ENCODE results near the gene CDT1. TPM values are rescaled to one million over a fixed set of nuclear protein-coding genes. Genes with fewer than 3 reads are reported as not detected.
A peak's percentile ranks its signal among the peaks of the same experiment; 100 is the strongest.

The CDT1 gene
- total and polyA plus RNA-seq, 4 donors, result 2.0 to 5.8 (median 3.3) TPM

- H3K27me3 ChIP-seq (ENCODE audit: control insufficient read depth in 3 of 3, insufficient read depth in 3 of 3, low read length in 2 of 3), result no peaks in the 10 kb centered on the region
- 94% methylated on average over 21 of the region's 21 CpGs for WGBS, 2 donors
- DNase-seq, result no peak
- H3K27ac ChIP-seq (ENCODE audit: low read depth in 1 of 2, low read length in 1 of 2), result no peak overlapping the region
- H3K4me3 ChIP-seq, result no peak overlapping the region
- ATAC-seq (ENCODE audit: insufficient read depth, low FRiP score), result no peak
- TF ChIP-seq, protein P1, sequence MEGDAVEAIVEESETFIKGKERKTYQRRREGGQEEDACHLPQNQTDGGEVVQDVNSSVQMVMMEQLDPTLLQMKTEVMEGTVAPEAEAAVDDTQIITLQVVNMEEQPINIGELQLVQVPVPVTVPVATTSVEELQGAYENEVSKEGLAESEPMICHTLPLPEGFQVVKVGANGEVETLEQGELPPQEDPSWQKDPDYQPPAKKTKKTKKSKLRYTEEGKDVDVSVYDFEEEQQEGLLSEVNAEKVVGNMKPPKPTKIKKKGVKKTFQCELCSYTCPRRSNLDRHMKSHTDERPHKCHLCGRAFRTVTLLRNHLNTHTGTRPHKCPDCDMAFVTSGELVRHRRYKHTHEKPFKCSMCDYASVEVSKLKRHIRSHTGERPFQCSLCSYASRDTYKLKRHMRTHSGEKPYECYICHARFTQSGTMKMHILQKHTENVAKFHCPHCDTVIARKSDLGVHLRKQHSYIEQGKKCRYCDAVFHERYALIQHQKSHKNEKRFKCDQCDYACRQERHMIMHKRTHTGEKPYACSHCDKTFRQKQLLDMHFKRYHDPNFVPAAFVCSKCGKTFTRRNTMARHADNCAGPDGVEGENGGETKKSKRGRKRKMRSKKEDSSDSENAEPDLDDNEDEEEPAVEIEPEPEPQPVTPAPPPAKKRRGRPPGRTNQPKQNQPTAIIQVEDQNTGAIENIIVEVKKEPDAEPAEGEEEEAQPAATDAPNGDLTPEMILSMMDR (IDR thresholded peaks at IDR 0.05; ENCODE audit: control extremely low read depth, extremely low read depth), result no peak
- no peaks in the 10 kb centered on the region for H3K9me3 ChIP-seq (ENCODE audit: control insufficient read depth in 4 of 4, insufficient read depth in 3 of 4, low read length in 3 of 4)
- H3K4me1 ChIP-seq (ENCODE audit: control insufficient read depth in 5 of 5, insufficient read depth in 5 of 5, low read length in 5 of 5), result peaks cover 0 to 31% (median 0%) of the 10 kb centered on the region in 5 donors
- H3K36me3 ChIP-seq (ENCODE audit: control insufficient read depth in 4 of 4, insufficient read depth in 4 of 4, low read length in 4 of 4), result peaks cover 0 to 43% (median 5%) of the 10 kb centered on the region in 4 donors
- no peak overlapping the region for H3K9ac ChIP-seq (ENCODE audit: insufficient read depth in 1 of 2, low read length in 2 of 2)
Observed at GRCh38 chr16:88827727-88828126, 24.1 kb downstream of the CDT1 start.

- TF ChIP-seq, protein P1 (IDR thresholded peaks at IDR 0.05; ENCODE audit: control extremely low read depth, extremely low read depth), result no peak
- no peak overlapping the region for H3K4me3 ChIP-seq
- 85 to 93% methylated on average over 16 to 24 of the region's 24 CpGs for WGBS, 2 donors
- peaks cover 0 to 31% (median 0%) of the 10 kb centered on the region in 5 donors for H3K4me1 ChIP-seq (ENCODE audit: control insufficient read depth in 5 of 5, insufficient read depth in 5 of 5, low read length in 5 of 5)
- no peak overlapping the region for H3K27ac ChIP-seq (ENCODE audit: low read depth in 1 of 2, low read length in 1 of 2)
- H3K27me3 ChIP-seq (ENCODE audit: control insufficient read depth in 3 of 3, insufficient read depth in 3 of 3, low read length in 2 of 3), result no peaks in the 10 kb centered on the region
- no peak overlapping the region for H3K9ac ChIP-seq (ENCODE audit: insufficient read depth in 1 of 2, low read length in 2 of 2)
- H3K36me3 ChIP-seq (ENCODE audit: control insufficient read depth in 4 of 4, insufficient read depth in 4 of 4, low read length in 4 of 4), result peaks cover 0 to 41% (median 5%) of the 10 kb centered on the region in 4 donors
- ATAC-seq (ENCODE audit: insufficient read depth, low FRiP score), result no peak
- no peak for DNase-seq
- H3K9me3 ChIP-seq (ENCODE audit: control insufficient read depth in 4 of 4, insufficient read depth in 3 of 4, low read length in 3 of 4), result no peaks in the 10 kb centered on the region
Observed at GRCh38 chr16:88828711-88829110, 25.1 kb downstream of the CDT1 start.

DNA sequence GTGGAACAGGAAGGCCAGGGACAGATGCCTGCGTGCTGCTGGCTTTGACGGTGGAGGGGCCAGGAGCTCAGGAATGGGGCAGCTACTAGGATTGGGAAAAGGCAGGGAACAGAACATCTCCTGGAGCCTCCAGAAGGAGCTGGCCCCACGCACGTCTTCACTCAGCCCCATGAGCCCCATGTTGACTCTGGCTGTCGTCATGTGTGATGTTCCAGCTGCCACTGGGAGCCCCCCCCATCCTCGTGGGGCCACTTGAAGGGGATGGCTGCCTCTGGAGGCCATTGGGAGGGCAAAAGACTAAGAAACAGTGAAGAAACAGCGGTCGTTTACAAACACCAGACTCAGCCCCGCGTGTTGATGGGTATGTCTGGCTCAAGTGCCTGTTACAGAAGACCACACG lies 26.7 kb downstream of the CDT1 start:
- no peaks in the 10 kb centered on the region for H3K27me3 ChIP-seq (ENCODE audit: control insufficient read depth in 3 of 3, insufficient read depth in 3 of 3, low read length in 2 of 3)
- H3K4me3 ChIP-seq, result no peak overlapping the region
- no peak overlapping the region for H3K27ac ChIP-seq (ENCODE audit: low read depth in 1 of 2, low read length in 1 of 2)
- no peak overlapping the region for H3K9ac ChIP-seq (ENCODE audit: insufficient read depth in 1 of 2, low read length in 2 of 2)
- WGBS, 2 donors, result 74 to 76% methylated on average over 11 of the region's 11 CpGs
- DNase-seq, result peak; percentile 97 to 99 (median 98)
- H3K36me3 ChIP-seq (ENCODE audit: control insufficient read depth in 4 of 4, insufficient read depth in 4 of 4, low read length in 4 of 4), result peaks cover 0 to 44% (median 2%) of the 10 kb centered on the region in 4 donors
- TF ChIP-seq, protein P1 (IDR thresholded peaks at IDR 0.05; ENCODE audit: control extremely low read depth, extremely low read depth), result no peak
- no peaks in the 10 kb centered on the region for H3K9me3 ChIP-seq (ENCODE audit: control insufficient read depth in 4 of 4, insufficient read depth in 3 of 4, low read length in 3 of 4)
- peaks cover 0 to 31% (median 0%) of the 10 kb centered on the region in 5 donors for H3K4me1 ChIP-seq (ENCODE audit: control insufficient read depth in 5 of 5, insufficient read depth in 5 of 5, low read length in 5 of 5)
- no peak for ATAC-seq (ENCODE audit: insufficient read depth, low FRiP score)

DNA sequence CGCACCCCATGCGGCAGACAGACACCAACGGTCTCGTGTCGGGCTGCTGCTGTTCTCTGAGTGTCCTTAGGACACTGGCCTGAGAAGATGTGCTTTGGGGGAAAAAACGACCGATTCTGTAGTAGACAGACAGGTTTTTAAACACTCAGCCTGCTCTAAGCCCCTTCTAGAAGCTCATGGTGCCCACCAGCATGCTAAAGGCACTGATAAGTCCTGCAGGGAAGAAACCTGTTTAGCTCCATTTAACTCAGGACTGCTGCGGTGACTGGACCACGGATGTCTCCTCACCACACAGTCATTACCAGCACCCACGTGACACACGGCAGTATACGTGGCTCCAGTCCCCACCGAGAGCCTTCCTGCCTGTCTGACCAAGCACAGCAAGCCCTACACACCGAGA lies 27.2 kb downstream of the CDT1 start:
- H3K4me1 ChIP-seq (ENCODE audit: control insufficient read depth in 5 of 5, insufficient read depth in 5 of 5, low read length in 5 of 5), result peaks cover 0 to 31% (median 0%) of the 10 kb centered on the region in 5 donors
- no peak for DNase-seq
- ATAC-seq (ENCODE audit: insufficient read depth, low FRiP score), result no peak
- 88 to 90% methylated on average over 14 of the region's 14 CpGs for WGBS, 2 donors
- H3K27ac ChIP-seq (ENCODE audit: low read depth in 1 of 2, low read length in 1 of 2), result no peak overlapping the region
- no peaks in the 10 kb centered on the region for H3K9me3 ChIP-seq (ENCODE audit: control insufficient read depth in 4 of 4, insufficient read depth in 3 of 4, low read length in 3 of 4)
- H3K4me3 ChIP-seq, result no peak overlapping the region
- peaks cover 0 to 49% (median 2%) of the 10 kb centered on the region in 4 donors for H3K36me3 ChIP-seq (ENCODE audit: control insufficient read depth in 4 of 4, insufficient read depth in 4 of 4, low read length in 4 of 4)
- H3K27me3 ChIP-seq (ENCODE audit: control insufficient read depth in 3 of 3, insufficient read depth in 3 of 3, low read length in 2 of 3), result no peaks in the 10 kb centered on the region
- no peak overlapping the region for H3K9ac ChIP-seq (ENCODE audit: insufficient read depth in 1 of 2, low read length in 2 of 2)
- TF ChIP-seq, protein P1 (IDR thresholded peaks at IDR 0.05; ENCODE audit: control extremely low read depth, extremely low read depth), result no peak
